Fibroblast of villous mesenchyme (primary cell): ENCODE results near the gene C14orf119. TPM values are rescaled to one million over a fixed set of nuclear protein-coding genes. Genes with fewer than 3 reads are reported as not detected.

Experiments used
- DNase-seq: peaks from one replicate; pipeline ENCODE4 v3.0.0-alpha.2; 2010; ENCODE audit warnings: low read depth
- H3K4me3 ChIP-seq: 2 replicates; pipeline ENCODE4 v1.5.1; 2011; ENCODE audit warnings: low read depth, mild to moderate bottlenecking, low read length
- total RNA-seq: library from RNA; depleted of rRNA; stranded (reverse); fragments of >200 nt; gene quantifications from 2 replicates; pipeline ENCODE4 v1.2.3, GENCODE V29; 2012
- TF ChIP-seq, protein P1 (sequence below): IDR thresholded peaks from 2 replicates; pipeline ENCODE4 v1.5.1; 2012; ENCODE audit warnings: low read depth, mild to moderate bottlenecking, low read length; ENCODE audit not compliant: insufficient read depth

Gene C14orf119
- total RNA-seq, 1 donor: 66.1 TPM

DNA sequence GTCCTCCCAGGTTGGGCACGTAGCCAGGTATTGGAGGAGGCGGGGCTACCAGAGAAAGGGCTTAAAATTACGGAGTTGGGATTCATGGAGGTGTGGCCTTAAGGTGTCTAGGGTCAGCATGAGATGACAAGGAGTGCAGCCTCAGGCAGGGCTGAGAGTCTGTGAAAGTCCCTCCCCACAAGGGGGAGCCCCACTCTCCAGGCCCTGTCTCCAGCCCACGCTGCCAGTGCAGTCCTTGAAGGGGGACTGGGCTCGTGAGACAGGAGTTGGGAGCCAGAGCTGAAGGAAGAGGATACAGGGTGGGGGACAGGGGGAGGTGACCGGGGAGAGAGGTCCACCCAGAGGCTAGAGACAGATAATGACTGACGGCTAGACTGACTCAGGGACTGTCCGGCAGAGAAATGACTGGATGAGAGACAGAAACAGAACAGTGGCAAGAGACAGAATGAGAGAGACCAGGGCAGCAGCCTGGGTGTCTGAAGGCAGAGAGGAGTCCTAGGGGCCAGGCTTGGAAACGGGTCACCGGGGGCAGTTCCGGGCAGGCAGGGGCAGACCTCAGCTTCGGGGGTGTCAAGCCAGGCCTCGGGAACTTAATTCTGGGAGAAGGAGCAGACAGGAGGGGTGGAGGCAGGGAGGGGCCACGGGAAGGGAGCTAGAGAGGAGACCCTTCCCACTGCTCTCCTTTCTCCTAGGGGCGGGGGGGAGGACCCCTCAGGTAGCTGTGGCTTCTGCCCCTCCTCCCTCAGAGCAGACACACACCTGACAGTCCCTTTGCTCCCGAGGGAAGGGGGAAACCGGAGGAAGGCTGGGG lies 39.0 kb upstream of the C14orf119 start:
- DNase-seq: peak; percentile 68
- TF ChIP-seq, protein P1, sequence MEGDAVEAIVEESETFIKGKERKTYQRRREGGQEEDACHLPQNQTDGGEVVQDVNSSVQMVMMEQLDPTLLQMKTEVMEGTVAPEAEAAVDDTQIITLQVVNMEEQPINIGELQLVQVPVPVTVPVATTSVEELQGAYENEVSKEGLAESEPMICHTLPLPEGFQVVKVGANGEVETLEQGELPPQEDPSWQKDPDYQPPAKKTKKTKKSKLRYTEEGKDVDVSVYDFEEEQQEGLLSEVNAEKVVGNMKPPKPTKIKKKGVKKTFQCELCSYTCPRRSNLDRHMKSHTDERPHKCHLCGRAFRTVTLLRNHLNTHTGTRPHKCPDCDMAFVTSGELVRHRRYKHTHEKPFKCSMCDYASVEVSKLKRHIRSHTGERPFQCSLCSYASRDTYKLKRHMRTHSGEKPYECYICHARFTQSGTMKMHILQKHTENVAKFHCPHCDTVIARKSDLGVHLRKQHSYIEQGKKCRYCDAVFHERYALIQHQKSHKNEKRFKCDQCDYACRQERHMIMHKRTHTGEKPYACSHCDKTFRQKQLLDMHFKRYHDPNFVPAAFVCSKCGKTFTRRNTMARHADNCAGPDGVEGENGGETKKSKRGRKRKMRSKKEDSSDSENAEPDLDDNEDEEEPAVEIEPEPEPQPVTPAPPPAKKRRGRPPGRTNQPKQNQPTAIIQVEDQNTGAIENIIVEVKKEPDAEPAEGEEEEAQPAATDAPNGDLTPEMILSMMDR: peak; percentile 81
- H3K4me3 ChIP-seq: peak overlapping the region; percentile 59

DNA sequence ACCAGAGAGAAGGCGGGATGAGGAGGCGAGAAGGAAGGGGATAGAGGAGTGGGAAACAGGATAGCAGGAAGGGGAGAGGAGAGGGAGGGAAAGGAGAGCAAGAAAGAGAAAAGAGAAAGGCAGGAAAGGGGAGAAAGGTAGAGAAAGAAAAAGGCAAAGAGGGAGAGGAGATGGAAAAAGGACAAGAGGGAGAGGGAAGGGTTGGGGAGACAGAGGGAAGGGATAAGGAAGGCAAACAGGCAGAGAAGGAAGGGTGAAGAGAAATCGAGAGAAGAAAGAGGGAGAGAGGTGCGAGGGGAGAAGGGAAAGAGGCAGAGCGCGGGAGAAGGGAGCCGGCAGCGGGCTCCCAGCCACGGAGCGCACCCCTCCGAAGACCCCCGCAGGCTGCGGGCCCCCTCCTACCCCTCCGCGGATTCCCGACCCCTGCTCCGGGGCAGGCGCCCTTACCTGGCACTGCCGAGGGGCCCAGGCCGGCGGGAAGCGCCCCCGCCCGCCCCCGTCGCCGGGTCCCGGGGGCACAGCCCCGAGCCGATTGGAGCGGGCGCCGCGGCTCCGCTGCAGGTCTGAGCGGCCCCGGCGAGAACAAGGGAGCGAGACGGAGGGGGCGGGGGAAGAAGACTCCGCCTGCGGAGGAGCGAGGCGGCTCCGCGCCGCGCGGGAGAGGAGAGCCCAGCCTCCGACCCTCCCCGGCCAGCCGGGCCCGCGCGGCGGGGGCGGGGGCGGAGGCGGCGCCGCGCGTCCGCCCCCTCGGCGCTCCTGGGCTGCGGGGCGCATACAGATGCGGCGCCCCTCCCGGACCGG lies 38.1 kb upstream of the C14orf119 start, which contains the start of gene CDH24:
TSS of gene CDH24 (minus strand) at position 565 of the 801 bp plus-strand sequence. CDS start 1,787 bp downstream, outside the sequence.
- DNase-seq: peak; percentile 71
- TF ChIP-seq, protein P1: no peak
- peak within 1 kb of the TSS; percentile 59 for H3K4me3 ChIP-seq

- peak overlapping the region; percentile 59 for H3K4me3 ChIP-seq
- peak; percentile 85 for DNase-seq
- TF ChIP-seq, protein P1: peak; percentile 94
Measured at GRCh38 chr14:23057757-23058653, 37.3 kb upstream of the C14orf119 start.

DNA sequence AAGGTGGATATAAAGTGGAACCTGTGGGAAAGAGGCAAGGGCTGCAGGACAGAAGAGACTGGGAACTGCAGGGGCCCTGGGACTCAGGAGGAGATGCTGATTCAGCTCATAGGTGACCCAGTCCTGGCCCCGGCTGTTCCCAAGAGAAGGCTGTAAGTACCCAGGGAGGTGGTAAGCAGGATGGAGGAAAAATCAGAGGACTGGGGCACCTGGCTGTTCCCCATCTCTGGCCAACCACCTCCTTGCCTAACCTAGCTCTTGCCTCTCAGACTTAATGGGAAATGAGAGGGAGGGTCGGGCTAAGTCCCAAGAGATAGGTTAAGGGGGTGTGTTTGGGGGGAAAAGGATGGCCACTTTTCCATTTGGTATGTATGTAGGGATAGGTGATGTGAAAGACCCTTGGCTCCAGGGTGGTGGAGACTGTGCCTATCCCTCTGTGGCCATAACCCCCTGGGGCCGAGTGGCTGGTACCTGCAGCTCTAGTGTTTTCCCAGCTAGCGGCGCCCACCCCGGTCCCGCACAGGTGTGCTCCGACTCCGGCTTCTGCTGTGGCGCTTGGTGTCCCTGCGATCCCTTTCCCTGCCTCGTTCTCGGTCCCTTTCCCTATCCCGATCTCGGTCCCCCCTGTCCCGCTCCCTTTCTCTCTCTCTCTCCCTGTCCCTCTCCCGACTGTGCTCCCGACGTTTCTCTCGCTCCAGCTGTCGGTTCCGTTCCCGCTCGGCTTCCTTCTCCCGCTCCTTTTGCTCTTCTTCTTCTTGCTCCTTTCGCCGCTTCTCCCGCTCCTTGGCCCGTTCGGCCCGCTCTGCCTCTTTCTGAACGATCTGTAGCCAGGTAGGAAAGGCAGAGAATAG lies 36.4 kb upstream of the C14orf119 start:
- DNase-seq: no peak
- TF ChIP-seq, protein P1: no peak
- H3K4me3 ChIP-seq: no peak overlapping the region

DNA sequence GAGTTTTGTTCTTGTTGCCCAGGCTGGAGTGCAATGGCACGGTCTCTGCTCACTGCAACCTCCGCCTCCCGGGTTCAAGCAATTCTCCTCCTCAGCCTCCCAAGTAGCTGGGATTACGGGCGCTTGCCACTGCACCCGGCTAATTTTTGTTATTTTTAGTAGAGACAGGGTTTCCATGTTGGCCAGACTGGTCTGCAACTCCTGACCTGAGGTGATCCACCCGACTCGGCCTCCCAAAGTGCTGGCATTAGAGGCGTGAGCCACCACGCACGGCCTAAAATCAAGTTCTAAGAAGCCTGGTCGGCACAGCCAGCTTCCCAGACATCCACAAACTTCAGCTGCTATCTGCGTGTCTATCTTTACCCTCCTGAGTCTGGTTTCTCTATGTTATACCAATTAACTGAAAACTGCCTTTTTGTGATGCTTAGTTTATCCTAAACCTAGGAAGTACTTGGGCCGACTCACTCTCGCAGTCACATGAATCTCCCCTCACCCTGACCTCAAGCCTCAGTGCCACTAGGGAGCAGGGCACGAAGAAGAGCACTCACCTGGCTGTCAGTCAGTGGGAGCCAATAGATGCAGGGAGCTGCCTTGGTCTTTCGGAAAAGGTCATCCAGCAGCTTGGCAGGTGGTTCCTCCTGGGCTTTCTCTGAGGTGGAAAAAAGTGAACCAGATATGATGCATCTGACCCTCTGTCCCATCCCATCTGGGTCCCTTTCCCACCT lies 34.6 kb upstream of the C14orf119 start:
- no peak overlapping the region for H3K4me3 ChIP-seq
- TF ChIP-seq, protein P1: no peak
- DNase-seq: no peak
